Measurements from ENCODE around the gene NFIB. TPM values are rescaled to one million over a fixed set of nuclear protein-coding genes. Genes with fewer than 3 reads are reported as not detected.

NFIB gene
- total and polyA plus RNA-seq, 2 of the 8 experiments (the other 6 are each of a cell fraction or from before 2014, with no cell fraction given), result 2.6 to 13.1 TPM

DNA sequence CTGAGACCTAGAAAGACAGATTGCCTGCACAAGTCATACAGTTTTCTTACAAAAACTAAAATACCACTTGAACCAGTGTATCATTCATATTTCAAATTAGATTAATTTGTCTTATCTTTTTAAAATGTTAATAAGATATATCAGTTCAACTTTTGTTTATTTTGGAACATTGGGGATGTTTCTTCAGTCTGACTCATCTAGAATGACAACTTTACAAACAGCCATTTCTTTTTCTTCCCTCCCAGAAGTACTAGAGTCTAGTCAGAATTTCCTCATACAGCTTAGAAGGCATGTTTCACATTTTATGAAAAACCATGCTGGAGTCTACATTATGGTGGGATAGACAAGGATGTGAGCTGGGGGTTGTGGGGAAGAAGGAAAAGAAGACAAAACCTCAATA is 262.5 kb downstream of the NFIB start:
- ChIA-PET CTCF (ENCODE audit: partially characterized antibody) (interaction anchor here (1.2 kb wide), 1 partner anchor 20 kb away, joined by 3 read pairs; no protein-coding TSS in a partner anchor), POLR2A (ENCODE audit: partially characterized antibody) (no interaction called here)
- Histone ChIP-seq H2BK5ac (ENCODE audit: low read depth, low read length) (no peak overlapping the region), H2BK20ac (ENCODE audit: low read length) (no peak overlapping the region), H4K20me1 (replicated peaks in 1 of 2; ENCODE audit: control insufficient read depth in 1 of 2, insufficient read depth in 2 of 2, low read length in 2 of 2) (no peaks in the 10 kb centered on the region), H2AFZ (ENCODE audit: low read length) (no peak overlapping the region), H3K18ac (ENCODE audit: extremely low read depth, low read length) (no peak overlapping the region), H3K79me2 (ENCODE audit: control insufficient read depth in 1 of 2, insufficient read depth in 2 of 2, low read length in 2 of 2) (no peaks in the 10 kb centered on the region), H3K23me2 (ENCODE audit: low read depth, low read length) (no peaks in the 10 kb centered on the region), H3K4me2 (ENCODE audit: insufficient read depth in 1 of 2, low read depth in 2 of 2, low read length in 2 of 2) (no peak overlapping the region), H3K27me3 (replicated peaks in 1 of 4; ENCODE audit: control insufficient read depth in 3 of 4, extremely low read depth in 1 of 4, insufficient read depth in 3 of 4, low read length in 3 of 4) (no peaks in the 10 kb centered on the region), H3K27ac (ENCODE audit: low read depth, low read length) (no peak overlapping the region), H3K79me1 (ENCODE audit: low read depth, low read length) (no peaks in the 10 kb centered on the region), H3K4ac (replicated peaks; ENCODE audit: insufficient read length, low read depth, low read length) (no peak overlapping the region), H3K23ac (ENCODE audit: insufficient read length) (no peak overlapping the region), H4K5ac (ENCODE audit: insufficient read length, low read depth, low read length) (no peak overlapping the region), H2BK12ac (ENCODE audit: low read depth, low read length) (no peak overlapping the region), H4K8ac (ENCODE audit: extremely low read depth, insufficient read depth, low read length) (no peak overlapping the region), H4K91ac (replicated peaks; ENCODE audit: insufficient read length, low read length) (no peak overlapping the region), H3K9ac (replicated peaks in 1 of 4; ENCODE audit: extremely low read depth in 1 of 4, low read depth in 3 of 4, low read length in 3 of 4) (no peak overlapping the region), H3K14ac (ENCODE audit: insufficient read length) (no peak overlapping the region), H3K56ac (replicated peaks; ENCODE audit: insufficient read length, low read depth, low read length) (no peak overlapping the region), H2AK5ac (ENCODE audit: low read depth, low read length) (no peak overlapping the region), H3K4me3 (ENCODE audit: extremely low read depth in 1 of 4, insufficient read depth in 2 of 4, low read depth in 3 of 4, low read length in 4 of 4) (no peak overlapping the region), H2BK15ac (ENCODE audit: low read length) (no peak overlapping the region), H3K4me1 (replicated peaks in 1 of 4; ENCODE audit: control insufficient read depth in 3 of 4, insufficient read depth in 4 of 4, low read length in 3 of 4) (no peaks in the 10 kb centered on the region; a peak in 1 of 7 replicates), H3K9me3 (ENCODE audit: insufficient read depth in 2 of 2, low read depth in 1 of 2, low read length in 1 of 2) (no peaks in the 10 kb centered on the region), H2BK120ac (replicated peaks; ENCODE audit: low read depth, low read length) (no peak overlapping the region), H3K36me3 (ENCODE audit: control insufficient read depth in 2 of 4, insufficient read depth in 4 of 4, low read length in 3 of 4) (no peaks in the 10 kb centered on the region)
- no peak for FAIRE-seq
- no peak for TF ChIP-seq POLR2AphosphoS5 (IDR thresholded peaks at IDR 0.05; ENCODE audit: low read depth, low read length)
- no peak for TF ChIP-seq RNF2 (IDR thresholded peaks at IDR 0.05; ENCODE audit: borderline replicate concordance, low read depth, low read length, missing control alignments, poor library complexity, severe bottlenecking)
- TF ChIP-seq USF2 (IDR thresholded peaks at IDR 0.05; ENCODE audit: low read length), result no peak
- TF ChIP-seq, protein P1, sequence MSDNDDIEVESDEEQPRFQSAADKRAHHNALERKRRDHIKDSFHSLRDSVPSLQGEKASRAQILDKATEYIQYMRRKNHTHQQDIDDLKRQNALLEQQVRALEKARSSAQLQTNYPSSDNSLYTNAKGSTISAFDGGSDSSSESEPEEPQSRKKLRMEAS (IDR thresholded peaks at IDR 0.05), result no peak
- no peak for DNase-seq (ENCODE audit: low read depth in 1 of 2, low spot score in 2 of 2)
